ENCODE results near the gene LMNTD1.
"Not testable (repeated sequence)": the region's sequence is repeated elsewhere in the genome, so short reads cannot be mapped to it uniquely, and the experiment has no call there.

LMNTD1 gene

GRCh38 chr12:25488956-25489870 lies 63.9 kb downstream of the LMNTD1 start:
- not testable (repeated sequence) for DNase-seq

GRCh38 chr12:25482625-25483024 lies 70.5 kb downstream of the LMNTD1 start:
- no peak for DNase-seq

- DNase-seq, result no peak
Observed at GRCh38 chr12:25480145-25480544, 72.9 kb downstream of the LMNTD1 start.

- DNase-seq, result no peak
Observed at GRCh38 chr12:25477217-25477616, 75.9 kb downstream of the LMNTD1 start.

- DNase-seq, result no peak
Observed at GRCh38 chr12:25472453-25472852, 80.6 kb downstream of the LMNTD1 start.

DNA sequence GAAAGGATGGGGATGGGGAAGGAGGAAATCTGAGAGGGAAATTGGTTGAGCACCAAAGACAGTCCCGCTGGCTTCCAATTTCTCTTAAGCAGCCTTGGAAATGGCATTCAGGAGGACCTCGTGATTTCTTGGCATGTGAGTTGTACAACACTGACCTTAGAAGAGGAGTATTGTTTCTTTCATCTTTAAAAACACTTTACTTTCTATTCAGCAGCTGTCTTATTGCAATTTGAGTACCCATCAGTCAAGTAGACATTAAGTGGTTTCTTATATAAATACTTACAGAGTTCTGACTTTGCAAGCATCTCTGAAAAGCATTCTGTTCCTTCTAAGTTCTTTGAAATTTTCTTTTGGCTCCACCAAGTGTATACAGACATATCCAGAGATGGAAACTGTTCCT lies 83.2 kb downstream of the LMNTD1 start:
- DNase-seq, result no peak

GRCh38 chr12:25469368-25469767 lies 83.7 kb downstream of the LMNTD1 start:
- no peak for DNase-seq

GRCh38 chr12:25463521-25463920 lies 89.6 kb downstream of the LMNTD1 start:
- DNase-seq, result no peak

GRCh38 chr12:25463005-25463404 lies 90.1 kb downstream of the LMNTD1 start:
- DNase-seq, result no peak

DNA sequence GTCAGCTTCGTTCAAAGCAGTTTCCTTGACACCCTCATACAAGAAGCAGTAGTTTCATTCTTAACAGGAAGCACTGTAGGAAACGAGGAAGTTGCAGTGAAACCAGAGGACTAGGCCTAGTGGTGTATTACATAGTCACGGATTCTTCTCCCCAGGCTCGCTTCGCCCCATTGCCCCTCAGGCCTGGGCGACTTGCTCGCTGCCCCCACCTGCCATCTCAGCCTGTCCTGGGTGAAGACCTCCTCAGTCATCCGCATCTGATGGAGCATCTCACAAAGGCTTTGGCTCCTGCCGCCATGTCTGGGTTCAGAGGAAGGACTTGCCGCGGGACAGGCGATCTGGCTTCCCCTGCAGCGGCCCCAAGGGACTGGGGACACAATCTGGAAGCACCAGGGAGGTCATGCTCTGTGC lies 93.5 kb downstream of the LMNTD1 start:
- DNase-seq, result no peak

- no peak for DNase-seq
Observed at GRCh38 chr12:25458047-25458552, 95.0 kb downstream of the LMNTD1 start.

DNA sequence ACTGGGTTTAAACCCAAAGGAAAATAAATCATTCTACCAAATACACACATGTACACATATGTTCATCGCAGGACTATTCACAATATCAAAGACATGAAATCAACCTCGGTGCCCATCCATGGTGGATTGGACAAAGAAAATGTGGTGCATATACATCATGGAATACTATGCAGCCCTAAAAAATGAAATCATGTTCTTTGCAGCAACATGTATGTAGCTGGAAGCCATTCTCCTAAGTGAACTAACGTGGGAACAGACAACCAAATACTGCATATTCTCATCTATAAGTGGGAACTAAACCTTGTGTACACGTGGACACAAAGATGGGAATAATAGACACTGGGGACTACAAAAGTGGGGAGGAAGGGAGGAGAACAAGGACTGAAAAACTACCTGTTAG lies 96.6 kb downstream of the LMNTD1 start:
- DNase-seq, result no peak

DNA sequence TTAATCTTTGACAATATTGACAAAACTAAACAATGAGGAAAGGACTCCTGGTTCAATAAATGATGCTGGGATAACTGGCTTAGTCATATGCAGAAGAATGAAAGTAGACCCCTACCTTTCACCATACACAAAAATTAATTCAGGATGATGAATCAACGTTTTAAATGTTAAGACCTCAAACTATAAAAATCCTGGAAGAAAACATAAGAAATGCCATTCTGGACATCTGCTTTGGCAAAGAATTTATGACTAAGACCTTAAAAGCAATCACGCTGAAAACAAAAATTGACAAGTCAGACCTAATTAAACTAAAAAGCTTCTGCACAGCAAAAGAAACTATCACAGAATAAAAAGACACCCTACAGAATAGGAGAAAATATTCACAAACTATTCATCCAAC lies 97.4 kb downstream of the LMNTD1 start:
- DNase-seq, result no peak

DNA sequence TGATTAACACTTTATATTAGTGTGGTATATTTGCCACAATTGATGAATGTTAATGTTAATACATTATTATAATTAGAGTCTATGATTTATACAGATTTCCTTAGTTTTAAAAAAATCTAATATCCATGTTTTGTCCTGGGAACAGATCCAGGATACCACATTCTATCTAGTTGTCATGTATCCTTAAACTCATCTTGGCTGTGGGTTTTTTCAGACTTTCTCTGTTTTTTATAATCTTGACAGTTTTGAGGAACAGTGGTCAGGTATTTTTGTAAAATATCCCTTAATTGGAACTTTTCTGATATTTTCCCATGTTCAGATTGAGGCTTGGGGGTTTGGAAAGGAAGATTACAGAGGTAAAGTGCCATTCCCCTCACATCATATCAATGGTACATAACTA lies 104.1 kb downstream of the LMNTD1 start:
- DNase-seq, result no peak

GRCh38 chr12:25447046-25447445 lies 106.0 kb downstream of the LMNTD1 start:
- no peak for DNase-seq

DNA sequence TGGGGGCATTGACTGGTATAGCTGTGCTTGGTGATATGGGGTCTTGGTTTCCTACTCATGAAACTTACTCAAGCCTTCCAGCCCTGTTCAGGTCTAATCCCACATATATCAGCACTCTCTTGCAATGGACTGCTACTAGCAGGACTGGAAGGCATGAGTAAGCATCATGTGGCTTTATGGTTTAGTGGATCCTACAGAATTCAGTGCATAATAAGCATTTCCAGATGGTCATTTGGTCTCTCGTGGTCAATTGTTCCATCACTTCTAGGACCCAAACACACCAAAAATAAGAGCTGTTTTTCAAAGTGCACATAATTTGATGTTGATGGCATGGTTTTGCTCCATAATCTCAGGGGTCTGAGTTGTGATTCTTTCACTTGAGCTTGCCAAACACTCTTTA lies 114.4 kb downstream of the LMNTD1 start:
- no peak for DNase-seq

- peak; percentile 73 for DNase-seq
Observed at GRCh38 chr12:25436206-25437030, 116.7 kb downstream of the LMNTD1 start.

DNA sequence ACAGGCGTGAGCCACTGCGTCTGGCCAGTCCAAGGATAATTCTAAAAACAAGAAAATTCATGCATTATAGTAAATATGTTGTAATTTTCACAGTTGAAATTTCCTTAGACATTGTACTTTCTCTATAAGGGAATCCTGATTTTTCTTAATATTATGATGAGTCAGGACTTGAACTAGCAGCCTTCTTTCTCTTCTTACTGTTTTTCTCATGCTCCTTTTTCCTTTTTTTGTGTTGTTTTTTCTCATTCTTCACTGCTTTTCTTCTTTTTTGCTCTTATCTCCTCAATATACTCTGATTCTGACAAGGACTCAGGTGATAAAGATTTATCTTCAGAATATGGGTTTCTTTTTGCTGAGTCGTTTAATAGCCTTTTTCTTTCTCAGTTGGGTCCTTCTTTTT lies 117.7 kb downstream of the LMNTD1 start:
- DNase-seq, result no peak

DNA sequence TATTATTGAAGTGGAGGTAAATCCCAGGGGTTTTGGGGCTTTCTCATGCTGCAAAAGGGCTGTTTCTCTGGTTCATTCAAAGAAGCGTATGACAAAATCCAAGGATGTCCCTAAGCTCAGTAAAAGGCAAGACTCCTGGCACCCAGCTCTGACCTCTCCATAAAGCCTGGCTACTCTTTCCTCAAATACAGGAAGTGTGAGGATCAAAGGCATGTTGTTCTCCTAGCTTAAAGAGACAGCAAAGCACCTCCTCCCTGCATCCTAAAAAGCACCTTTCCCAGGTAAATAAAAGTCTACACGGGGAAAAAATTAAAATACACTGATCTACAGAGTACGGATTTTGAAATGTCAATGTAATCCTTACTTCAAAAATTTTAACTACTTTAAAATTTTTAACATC lies 118.6 kb downstream of the LMNTD1 start:
- no peak for DNase-seq

DNA sequence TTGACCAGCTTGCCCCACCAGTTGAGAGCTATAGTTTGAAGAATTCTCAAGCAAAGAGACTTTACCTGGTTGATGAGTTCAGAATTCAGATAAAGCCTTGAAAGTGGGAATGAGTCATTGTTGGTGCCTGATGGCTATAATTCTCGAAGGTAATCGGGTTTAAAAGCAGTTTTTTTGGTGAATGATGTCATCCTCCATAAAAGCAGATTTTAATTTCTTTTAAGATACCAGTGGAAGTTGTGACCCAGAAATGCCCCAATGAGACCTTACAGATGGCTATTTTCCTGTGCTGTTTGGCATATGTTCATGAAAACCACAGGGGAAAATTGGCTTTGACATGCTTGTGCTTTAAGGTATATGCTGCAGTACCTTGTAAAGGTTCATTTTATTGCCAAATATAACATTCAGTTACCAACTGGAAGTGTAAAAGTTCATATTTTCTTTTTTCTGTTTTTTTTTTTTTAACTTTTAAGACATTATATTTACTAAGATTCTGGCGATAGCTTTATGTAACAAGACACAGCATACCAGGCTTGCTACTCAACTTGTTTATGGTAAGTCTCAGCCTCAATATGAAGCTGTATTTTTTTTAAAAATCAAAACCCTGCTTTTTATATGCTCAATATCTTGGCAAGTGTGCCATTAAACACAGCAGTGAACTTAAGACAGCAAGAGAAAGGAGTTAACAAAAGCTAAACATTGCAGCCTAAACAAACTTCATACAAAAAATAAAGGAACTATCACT lies 119.3 kb downstream of the LMNTD1 start:
- no peak for DNase-seq

DNA sequence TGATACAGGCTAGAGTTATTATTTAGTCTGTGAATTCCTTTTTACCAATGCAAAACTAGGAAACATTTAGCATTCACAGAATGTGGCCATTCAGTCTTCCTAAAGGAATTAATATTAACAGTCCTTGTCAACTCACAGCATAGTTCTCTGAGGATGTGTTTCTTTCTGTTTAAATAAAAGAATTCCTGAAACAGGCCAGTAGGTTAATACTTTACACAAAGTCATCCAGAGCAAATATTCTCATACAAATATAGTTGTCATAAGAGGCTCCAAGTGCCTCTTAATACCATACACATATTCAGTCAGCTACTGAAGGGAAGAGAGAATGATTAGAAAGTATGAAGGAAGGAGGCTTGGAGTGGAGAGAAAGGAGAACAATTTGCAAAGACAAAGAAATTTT lies 120.1 kb downstream of the LMNTD1 start:
- no peak for DNase-seq

DNA sequence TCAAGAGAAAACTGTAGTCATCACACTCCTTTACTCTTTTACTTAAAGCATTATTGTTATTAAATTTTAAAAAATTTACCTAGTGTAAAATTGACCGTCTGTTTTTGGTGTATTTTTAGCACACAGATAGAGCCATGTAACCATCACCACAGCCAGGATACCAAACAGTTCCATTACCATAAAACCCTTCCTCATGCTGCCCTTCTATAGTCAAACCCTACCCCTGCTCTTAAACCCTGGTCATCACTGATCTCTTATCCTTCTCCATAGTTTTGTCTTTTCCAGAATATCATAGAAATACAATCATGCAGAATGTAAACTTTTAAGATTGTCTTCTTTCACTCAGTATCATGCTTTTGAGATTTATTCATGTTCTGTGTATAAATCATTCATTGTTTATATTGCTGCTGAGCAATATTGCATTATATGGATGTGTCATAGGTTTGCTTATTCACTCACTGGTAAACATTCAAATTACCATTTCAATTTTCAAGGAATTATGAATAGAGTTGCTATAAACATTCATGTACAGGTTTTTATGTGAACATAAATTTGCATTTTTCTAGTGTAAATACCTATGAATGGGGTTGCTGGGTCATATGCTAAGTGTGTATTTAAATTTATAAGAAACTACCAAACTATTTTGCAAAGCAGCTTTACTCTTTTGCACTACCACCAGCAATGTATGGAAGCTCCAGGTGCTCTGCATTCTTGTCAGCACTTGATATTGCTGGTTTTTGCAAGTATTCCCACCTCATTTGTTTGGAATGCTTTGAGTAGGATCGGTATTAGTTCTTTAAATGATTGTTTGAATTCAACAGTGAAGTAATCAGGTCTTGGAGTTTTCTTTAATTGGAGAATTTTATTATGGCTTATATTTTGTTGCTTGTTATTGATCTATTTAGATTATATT lies 125.5 kb downstream of the LMNTD1 start:
- no peak for DNase-seq
